CD14-positive monocyte (primary cell): ENCODE results near the gene DRC3. TPM values are rescaled to one million over a fixed set of nuclear protein-coding genes. Genes with fewer than 3 reads are reported as not detected.

Experiments
- DNase-seq, 3 donors: peaks; one replicate each; pipeline ENCODE4 v3.0.0-alpha.2; 2011 to 2022
- H2AFZ ChIP-seq: 2 replicates; pipeline ENCODE4 v1.6.0; 2012; ENCODE audit warnings: mild to moderate bottlenecking, low read depth, low read length, inconsistent platforms; ENCODE audit not compliant: insufficient read depth, poor library complexity, severe bottlenecking
- H3K27ac ChIP-seq, 2 donors: 1 replicate in 1 of 2; 2 replicates in 1 of 2; pipeline ENCODE4 v1.5.1; 2012 to 2013; ENCODE audit warnings: low read length in 2 of 2, control low read depth in 1 of 2, inconsistent platforms in 1 of 2, low read depth in 1 of 2, mild to moderate bottlenecking in 1 of 2
- H3K27me3 ChIP-seq, 2 donors: one replicate each; pipeline versions ENCODE4 v1.6.0 to v1.6.1; 2011 to 2013; ENCODE audit warnings: low read length in 2 of 2; ENCODE audit not compliant: control insufficient read depth in 2 of 2, insufficient read depth in 2 of 2
- H3K36me3 ChIP-seq, 2 donors: replicated peaks in 1 of 2; 1 replicate in 1 of 2; 2 replicates in 1 of 2; pipeline versions ENCODE4 v1.5.1 to v1.6.1; 2012 to 2013; ENCODE audit warnings: low read length in 2 of 2, control low read depth in 1 of 2, inconsistent platforms in 1 of 2, mild to moderate bottlenecking in 1 of 2; ENCODE audit not compliant: insufficient read depth in 2 of 2, control insufficient read depth in 1 of 2
- H3K4me1 ChIP-seq, 2 donors: 1 replicate in 1 of 2; 2 replicates in 1 of 2; pipeline versions ENCODE4 v1.5.1 to v1.6.1; 2012 to 2013; ENCODE audit warnings: low read length in 2 of 2, control low read depth in 1 of 2, inconsistent platforms in 1 of 2, mild to moderate bottlenecking in 1 of 2, moderate library complexity in 1 of 2; ENCODE audit not compliant: insufficient read depth in 2 of 2, control insufficient read depth in 1 of 2
- H3K4me2 ChIP-seq: replicated peaks from 2 replicates; pipeline ENCODE3; 2012; ENCODE audit warnings: low read length, moderate library complexity, mild to moderate bottlenecking; ENCODE audit not compliant: poor library complexity, severe bottlenecking; ENCODE audit errors: extremely low read depth
- H3K4me3 ChIP-seq, 3 experiments: fragments of 200-600 bp in 1 of 3; sonication (generic) in 1 of 3; replicated peaks in 1 of 3; 1 replicate in 2 of 3; 2 replicates in 1 of 3; pipeline ENCODE4 v1.5.1; 2011 to 2013; ENCODE audit warnings: low read length in 3 of 3, mild to moderate bottlenecking in 3 of 3, control low read depth in 2 of 3, low read depth in 2 of 3, inconsistent platforms in 1 of 3, moderate library complexity in 1 of 3
- H3K79me2 ChIP-seq: 2 replicates; pipeline ENCODE4 v1.6.0; 2012; ENCODE audit warnings: mild to moderate bottlenecking, control low read depth, inconsistent platforms, low read length, moderate library complexity; ENCODE audit not compliant: insufficient read depth
- H3K9ac ChIP-seq: 2 replicates; pipeline ENCODE4 v1.6.0; 2017; ENCODE audit warnings: low read length, mild to moderate bottlenecking; ENCODE audit not compliant: insufficient read depth, poor library complexity, severe bottlenecking
- H3K9me3 ChIP-seq, 2 donors: replicated peaks in 1 of 2; 1 replicate in 1 of 2; 2 replicates in 1 of 2; pipeline versions ENCODE4 v1.5.1 to v1.6.1; 2012 to 2013; ENCODE audit warnings: low read length in 2 of 2, control low read depth in 1 of 2; ENCODE audit not compliant: control insufficient read depth in 1 of 2, insufficient read depth in 1 of 2
- H4K20me1 ChIP-seq: 2 replicates; pipeline ENCODE4 v1.6.0; 2012; ENCODE audit warnings: mild to moderate bottlenecking, low read length, control low read depth, moderate library complexity; ENCODE audit not compliant: insufficient read depth
- H3K27ac Mint-ChIP-seq, 7 donors: one replicate each; pipeline ENCODE4 v1.8.0; 2020; ENCODE audit warnings: mild to moderate bottlenecking in 7 of 7, mixed read lengths in 7 of 7, moderate library complexity in 6 of 7, inconsistent platforms in 2 of 7
- H3K27me3 Mint-ChIP-seq, 3 donors: one replicate each; pipeline ENCODE4 v1.8.0; 2021 to 2022; ENCODE audit warnings: low read depth in 3 of 3, mild to moderate bottlenecking in 3 of 3, mixed read lengths in 3 of 3, moderate library complexity in 3 of 3, inconsistent platforms in 1 of 3
- H3K36me3 Mint-ChIP-seq, 2 donors: one replicate each; pipeline ENCODE4 v1.8.0; 2020; ENCODE audit warnings: mixed read lengths in 2 of 2, inconsistent platforms in 1 of 2, mild to moderate bottlenecking in 1 of 2
- H3K4me1 Mint-ChIP-seq: one replicate; pipeline ENCODE4 v1.8.0; 2020; ENCODE audit warnings: mild to moderate bottlenecking, mixed read lengths
- H3K4me3 Mint-ChIP-seq, 2 donors: one replicate each; pipeline ENCODE4 v1.8.0; 2020; ENCODE audit warnings: mild to moderate bottlenecking in 2 of 2, mixed read lengths in 2 of 2, moderate library complexity in 1 of 2
- H3K9me3 Mint-ChIP-seq, 7 donors: one replicate each; pipeline ENCODE4 v1.8.0; 2020 to 2022; ENCODE audit warnings: mixed read lengths in 7 of 7, mild to moderate bottlenecking in 6 of 7, moderate library complexity in 6 of 7, inconsistent platforms in 2 of 7
- WGBS: methylation state at CpG from one replicate; pipeline ENCODE4 v1.1.5; 2013; ENCODE audit warnings: missing lambda C conversion rate; ENCODE audit not compliant: insufficient coverage; 5-methylcytosine and 5-hydroxymethylcytosine counted together
- intact Hi-C, 2 donors: fragments of 100-400 bp; cut with micrococcal nuclease; formaldehyde crosslinking; loops; one replicate each; pipeline versions ENCODE4 v1.15.0 to v1.15.1; 2023
- polyA plus RNA-seq, 3 donors: library from polyadenylated mRNA; depleted of rRNA in 1 of 3; unstranded in 2 of 3; stranded (reverse) in 1 of 3; fragments of 300-500 nt in 2 of 3; fragments of >200 nt in 1 of 3; fragmentation: Illumina TruSeq in 2 of 3; gene quantifications; 1 replicate in 2 of 3; 2 replicates in 1 of 3; pipeline ENCODE4 v1.2.3, GENCODE V29; 2012 to 2021
- TF ChIP-seq, protein P1 (sequence below): fragments of 200-600 bp; IDR thresholded peaks from one replicate; pipeline ENCODE4 v1.8.0; 2022; ENCODE audit warnings: antibody characterized with exemption, mild to moderate bottlenecking

Gene DRC3
- polyA plus RNA-seq, 3 donors, result 0.23 to 0.58 (median 0.39) TPM

DNA sequence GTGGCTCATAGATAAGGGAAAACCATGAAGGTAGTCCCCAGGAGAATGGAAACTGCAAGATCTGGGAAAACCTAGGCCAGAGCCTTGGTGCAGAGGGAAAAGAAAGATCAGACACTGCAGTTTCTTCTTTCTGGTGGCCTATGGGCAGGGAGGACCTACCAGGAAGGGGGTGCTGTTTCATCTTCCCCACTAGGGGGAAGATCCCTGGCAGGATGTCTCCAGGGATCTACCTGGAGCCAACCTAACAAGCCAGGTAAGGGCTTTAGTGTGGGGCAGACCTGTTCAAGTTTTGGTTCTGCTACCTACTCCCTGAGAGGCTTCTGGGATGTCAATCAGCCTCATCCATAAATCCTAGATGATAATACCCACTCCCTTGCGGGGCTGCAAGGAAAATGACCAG, 21.9 kb upstream of the DRC3 start:
- Histone ChIP-seq H2AFZ (no peak overlapping the region), H3K27ac (no peak overlapping the region), H3K4me1 (peaks cover 6 to 8% of the 10 kb centered on the region in 2 donors), H3K79me2 (peaks cover 9% of the 10 kb centered on the region), H3K27me3 (no peaks in the 10 kb centered on the region), H3K4me3 (no peak overlapping the region), H3K36me3 (peaks cover 0 to 11% of the 10 kb centered on the region in 2 donors), H4K20me1 (peaks cover 35% of the 10 kb centered on the region), H3K9ac (no peak overlapping the region), H3K4me2 (no peak overlapping the region), H3K9me3 (no peaks in the 10 kb centered on the region)
- no peaks in the 10 kb centered on the region for H3K27me3 Mint-ChIP-seq
- H3K4me1 Mint-ChIP-seq, result peaks cover 20% of the 10 kb centered on the region
- TF ChIP-seq, protein P1, sequence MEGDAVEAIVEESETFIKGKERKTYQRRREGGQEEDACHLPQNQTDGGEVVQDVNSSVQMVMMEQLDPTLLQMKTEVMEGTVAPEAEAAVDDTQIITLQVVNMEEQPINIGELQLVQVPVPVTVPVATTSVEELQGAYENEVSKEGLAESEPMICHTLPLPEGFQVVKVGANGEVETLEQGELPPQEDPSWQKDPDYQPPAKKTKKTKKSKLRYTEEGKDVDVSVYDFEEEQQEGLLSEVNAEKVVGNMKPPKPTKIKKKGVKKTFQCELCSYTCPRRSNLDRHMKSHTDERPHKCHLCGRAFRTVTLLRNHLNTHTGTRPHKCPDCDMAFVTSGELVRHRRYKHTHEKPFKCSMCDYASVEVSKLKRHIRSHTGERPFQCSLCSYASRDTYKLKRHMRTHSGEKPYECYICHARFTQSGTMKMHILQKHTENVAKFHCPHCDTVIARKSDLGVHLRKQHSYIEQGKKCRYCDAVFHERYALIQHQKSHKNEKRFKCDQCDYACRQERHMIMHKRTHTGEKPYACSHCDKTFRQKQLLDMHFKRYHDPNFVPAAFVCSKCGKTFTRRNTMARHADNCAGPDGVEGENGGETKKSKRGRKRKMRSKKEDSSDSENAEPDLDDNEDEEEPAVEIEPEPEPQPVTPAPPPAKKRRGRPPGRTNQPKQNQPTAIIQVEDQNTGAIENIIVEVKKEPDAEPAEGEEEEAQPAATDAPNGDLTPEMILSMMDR, result no peak
- intact Hi-C loops, result no loop called here
- DNase-seq, result no peak
- H3K4me3 Mint-ChIP-seq, result no peak overlapping the region
- 100% methylated on average over 1 of the region's 1 CpG for WGBS
- peaks cover 18 to 24% of the 10 kb centered on the region in 2 donors for H3K36me3 Mint-ChIP-seq
- H3K9me3 Mint-ChIP-seq, result peaks cover 0 to 3% (median 0%) of the 10 kb centered on the region in 7 donors
- no peak overlapping the region for H3K27ac Mint-ChIP-seq

DNA sequence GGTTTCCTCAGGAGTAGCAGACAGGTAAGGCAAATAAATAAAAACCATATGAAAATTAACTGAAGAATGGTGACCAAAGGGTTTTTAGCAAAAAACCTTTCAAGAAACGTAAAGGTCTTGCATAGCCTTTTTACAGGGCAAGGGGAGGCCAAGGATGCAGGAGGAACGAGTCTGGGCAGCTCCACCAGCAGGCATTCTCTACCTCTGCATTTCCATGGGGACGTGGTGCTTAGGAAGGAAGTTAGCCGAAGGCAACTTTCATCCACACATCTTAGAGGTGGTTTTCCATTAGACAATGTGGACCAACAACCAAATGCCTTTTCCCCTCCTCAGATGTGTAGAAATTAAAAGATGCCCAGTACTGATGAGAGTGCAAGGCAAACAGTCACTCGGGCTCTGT, 21.1 kb upstream of the DRC3 start:
- TF ChIP-seq, protein P1, result no peak
- peaks cover 12% of the 10 kb centered on the region for H3K79me2 ChIP-seq
- no peak overlapping the region for H3K4me3 Mint-ChIP-seq
- H3K9ac ChIP-seq, result no peak overlapping the region
- no peak overlapping the region for H2AFZ ChIP-seq
- WGBS, result no CpG with 5 or more reads among the region's 5 CpGs
- peaks cover 38% of the 10 kb centered on the region for H4K20me1 ChIP-seq
- peaks cover 13% of the 10 kb centered on the region for H3K4me1 Mint-ChIP-seq
- H3K27ac Mint-ChIP-seq, result peak overlapping the region in 1 of 7 donors; percentile 7
- no peaks in the 10 kb centered on the region for H3K27me3 ChIP-seq
- peaks cover 0 to 4% (median 0%) of the 10 kb centered on the region in 7 donors for H3K9me3 Mint-ChIP-seq
- intact Hi-C loops, result no loop called here
- DNase-seq, result no peak
- H3K27ac ChIP-seq, result no peak overlapping the region
- H3K9me3 ChIP-seq, result peaks cover 0 to 3% of the 10 kb centered on the region in 2 donors
- H3K27me3 Mint-ChIP-seq, result no peaks in the 10 kb centered on the region
- no peak overlapping the region for H3K4me2 ChIP-seq
- H3K4me3 ChIP-seq, result no peak overlapping the region
- peaks cover 0 to 12% of the 10 kb centered on the region in 2 donors for H3K36me3 ChIP-seq
- H3K36me3 Mint-ChIP-seq, result peaks cover 21 to 29% of the 10 kb centered on the region in 2 donors
- peaks cover 0 to 3% of the 10 kb centered on the region in 2 donors for H3K4me1 ChIP-seq
